GM23338 (cell line): ENCODE data around the gene MS4A12. TPM values are rescaled to one million over a fixed set of nuclear protein-coding genes. Genes with fewer than 3 reads are reported as not detected.

Source experiments
- ATAC-seq: fragments of 200-7000 bp; cut with Tn5 transposase; 3 replicates; pipeline ENCODE4 v1.9.1; 2020
- DNase-seq: peaks from one replicate; pipeline ENCODE4 v3.0.0-alpha.2; 2015; ENCODE audit warnings: low spot score
- H2AFZ ChIP-seq: fragments of 200-600 bp; sonication (generic); 2 replicates; pipeline ENCODE4 v1.8.0; 2016; ENCODE audit warnings: antibody characterized with exemption, mild to moderate bottlenecking, moderate library complexity
- H3F3A ChIP-seq: fragments of 200-600 bp; sonication (generic); replicated peaks from 2 replicates; pipeline ENCODE4 v1.8.0; 2017; ENCODE audit warnings: antibody characterized with exemption, mixed run types, low read depth
- H3K27ac ChIP-seq: fragments of 200-600 bp; sonication (generic); 2 replicates; pipeline ENCODE4 v1.6.1; 2016; ENCODE audit warnings: low read depth
- H3K27me3 ChIP-seq: fragments of 200-600 bp; sonication (generic); 2 replicates; pipeline ENCODE4 v1.8.0; 2016; ENCODE audit warnings: mild to moderate bottlenecking, mixed run types, moderate library complexity; ENCODE audit not compliant: insufficient read depth
- H3K36me3 ChIP-seq: fragments of 200-600 bp; sonication (generic); 2 replicates; pipeline ENCODE4 v1.8.0; 2016; ENCODE audit warnings: mild to moderate bottlenecking; ENCODE audit not compliant: insufficient read depth
- H3K4me1 ChIP-seq: fragments of 200-600 bp; sonication (generic); 2 replicates; pipeline ENCODE4 v1.8.0; 2016; ENCODE audit warnings: mild to moderate bottlenecking, moderate library complexity; ENCODE audit not compliant: insufficient read depth
- H3K4me2 ChIP-seq: fragments of 200-600 bp; sonication (generic); 2 replicates; pipeline ENCODE4 v1.7.1; 2017; ENCODE audit warnings: mixed run types
- H3K4me3 ChIP-seq: fragments of 200-600 bp; sonication (generic); 2 replicates; pipeline ENCODE4 v1.6.1; 2016; ENCODE audit warnings: mixed run types
- H3K79me2 ChIP-seq: fragments of 200-600 bp; sonication (generic); replicated peaks from 2 replicates; pipeline ENCODE4 v1.8.0; 2017; ENCODE audit warnings: mild to moderate bottlenecking; ENCODE audit not compliant: insufficient read depth
- H3K9me2 ChIP-seq: fragments of 200-600 bp; sonication (generic); 2 replicates; pipeline ENCODE4 v1.8.0; 2017; ENCODE audit not compliant: insufficient read depth
- H4K20me1 ChIP-seq: fragments of 200-600 bp; sonication (generic); replicated peaks from 2 replicates; pipeline ENCODE4 v1.8.0; 2017; ENCODE audit warnings: mild to moderate bottlenecking; ENCODE audit not compliant: insufficient read depth
- H3K27ac Mint-ChIP-seq: 2 replicates; pipeline ENCODE4 v1.8.0; 2020; ENCODE audit warnings: inconsistent platforms, mild to moderate bottlenecking, moderate library complexity, mixed read lengths
- H3K27me3 Mint-ChIP-seq: 3 replicates; pipeline ENCODE4 v1.8.0; 2022; ENCODE audit warnings: low read depth, mild to moderate bottlenecking, moderate library complexity, mixed read lengths, inconsistent platforms; ENCODE audit not compliant: insufficient read depth, poor library complexity
- H3K36me3 Mint-ChIP-seq: 3 replicates; pipeline ENCODE4 v1.8.0; 2021; ENCODE audit warnings: low read depth, mild to moderate bottlenecking, inconsistent platforms, moderate library complexity, mixed read lengths
- H3K4me1 Mint-ChIP-seq: 3 replicates; pipeline ENCODE4 v1.8.0; 2020; ENCODE audit warnings: mild to moderate bottlenecking, inconsistent platforms, mixed read lengths
- H3K4me3 Mint-ChIP-seq: 3 replicates; pipeline ENCODE4 v1.8.0; 2021; ENCODE audit warnings: moderate library complexity, mild to moderate bottlenecking, inconsistent platforms, mixed read lengths
- H3K9me3 Mint-ChIP-seq: 3 replicates; pipeline ENCODE4 v1.8.0; 2020; ENCODE audit warnings: moderate library complexity, mild to moderate bottlenecking, inconsistent platforms, mixed read lengths
- CTCF ChIP-seq, 2 experiments: fragments of 200-600 bp in 1 of 2; sonication (generic) in 1 of 2; conservative IDR thresholded peaks; 2 replicates each; pipeline versions ENCODE4 v1.5.1 to v1.6.1; 2016 to 2017; ENCODE audit warnings: antibody characterized with exemption in 2 of 2, low read depth in 2 of 2, mild to moderate bottlenecking in 2 of 2, moderate library complexity in 1 of 2
- EZH2phosphoT487 ChIP-seq: fragments of 200-600 bp; sonication (generic); IDR thresholded peaks from one replicate; pipeline ENCODE4 v1.8.1; 2018; ENCODE audit warnings: antibody characterized with exemption; ENCODE audit not compliant: unreplicated experiment
- POLR2AphosphoS5 ChIP-seq: IDR thresholded peaks from 2 replicates; pipeline ENCODE4 v1.6.1; 2016; ENCODE audit warnings: antibody characterized with exemption, low read depth
- STAT1 ChIP-seq: IDR thresholded peaks from one replicate; pipeline ENCODE4 v1.6.1; 2016; ENCODE audit warnings: antibody characterized with exemption; ENCODE audit not compliant: unreplicated experiment
- ZNF114 ChIP-seq: fragments of 250-450 bp; sonication (Bioruptor Pico); IDR thresholded peaks from 2 replicates; pipeline ENCODE4 v1.5.0; 2020; ENCODE audit warnings: mild to moderate bottlenecking, moderate library complexity
- ZNF462 ChIP-seq: fragments of 250-450 bp; sonication (Bioruptor Pico); IDR thresholded peaks from 2 replicates; pipeline ENCODE4 v1.5.0; 2020; ENCODE audit warnings: mild to moderate bottlenecking, moderate library complexity
- polyA plus RNA-seq: library from polyadenylated mRNA; unstranded; fragments of >200 nt; fragmentation: Nextera tagmentation; extraction: Ambion mirVana; gene quantifications from 2 replicates; pipeline ENCODE4 v1.2.1, GENCODE V29; 2016
- total RNA-seq: library from RNA; depleted of rRNA; stranded (reverse); fragments of >200 nt; shearing (Covaris generic); gene quantifications from 2 replicates; pipeline ENCODE4 v1.2.3, GENCODE V29; 2014

The MS4A12 gene
- total and polyA plus RNA-seq, 2 experiments from 2014 or later, result 0.21 to 0.34 TPM

DNA sequence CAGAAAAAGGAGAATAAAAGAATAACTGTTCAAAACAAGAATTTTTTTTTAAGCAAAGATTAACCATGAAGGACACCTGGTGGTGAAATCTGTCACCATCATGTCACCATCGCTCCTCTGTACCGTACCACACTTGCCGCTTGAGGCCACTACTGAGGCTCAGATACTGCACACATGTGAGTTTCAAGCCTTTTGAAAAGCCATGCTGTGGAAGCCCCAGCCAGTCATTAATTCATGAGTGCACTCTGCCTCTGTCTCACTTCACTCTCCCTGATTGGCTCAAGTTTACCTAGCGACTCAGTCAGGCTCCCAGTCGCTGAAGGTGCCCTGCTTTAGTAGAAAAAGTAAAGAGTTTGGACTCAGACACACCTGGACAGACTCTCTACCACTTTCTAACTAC lies 6.6 kb upstream of the MS4A12 start:
- peaks cover 4% of the 10 kb centered on the region; the same call in 1 of the 3 replicates for H3K36me3 Mint-ChIP-seq
- DNase-seq (peak; percentile 73), ATAC-seq (peak; percentile 94)
- H3K4me3 Mint-ChIP-seq, result no peak overlapping the region
- no peak for TF ChIP-seq EZH2phosphoT487
- TF ChIP-seq STAT1, result no peak
- TF ChIP-seq POLR2AphosphoS5, result no peak
- peak; percentile 79 to 84 for TF ChIP-seq CTCF (conservative IDR thresholded peaks at IDR 0.05; ENCODE audit: low read depth in 2 of 2)
- no peak for TF ChIP-seq ZNF114 (CRISPR knock-in tag)
- no peak for TF ChIP-seq ZNF462 (CRISPR knock-in tag)
- Histone ChIP-seq H2AFZ (no peak overlapping the region), H3F3A (no peaks in the 10 kb centered on the region), H3K36me3 (no peaks in the 10 kb centered on the region), H3K27me3 (no peaks in the 10 kb centered on the region), H3K4me1 (no peaks in the 10 kb centered on the region), H3K4me3 (no peak overlapping the region), H3K4me2 (no peak overlapping the region), H3K79me2 (no peaks in the 10 kb centered on the region), H3K27ac (no peak overlapping the region), H4K20me1 (no peaks in the 10 kb centered on the region), H3K9me2 (no peaks in the 10 kb centered on the region)
- no peaks in the 10 kb centered on the region for H3K27me3 Mint-ChIP-seq
- peaks cover 5% of the 10 kb centered on the region; the same call in 2 of the 3 replicates for H3K9me3 Mint-ChIP-seq
- no peaks in the 10 kb centered on the region for H3K4me1 Mint-ChIP-seq
- no peak overlapping the region for H3K27ac Mint-ChIP-seq
